H9 (cell line): ENCODE measurements around the gene DMD. TPM values are rescaled to one million over a fixed set of nuclear protein-coding genes. Genes with fewer than 3 reads are reported as not detected.

ENCODE experiments used
- DNase-seq: peaks from one replicate; pipeline ENCODE4 v3.0.0-alpha.2; 2017
- H2AFZ ChIP-seq: one replicate; pipeline ENCODE4 v1.6.1; 2013; ENCODE audit warnings: mild to moderate bottlenecking, low read length, control low read depth, moderate library complexity
- H2AK5ac ChIP-seq: 2 replicates; pipeline ENCODE4 v1.6.1; 2013; ENCODE audit warnings: low read length, control low read depth, mixed read lengths; ENCODE audit not compliant: insufficient read length
- H2BK120ac ChIP-seq: one replicate; pipeline ENCODE4 v1.6.1; 2013; ENCODE audit warnings: low read depth, mild to moderate bottlenecking, low read length, control low read depth, inconsistent platforms; ENCODE audit not compliant: poor library complexity, severe bottlenecking
- H2BK12ac ChIP-seq: 2 replicates; pipeline ENCODE4 v1.6.1; 2013; ENCODE audit warnings: low read length, control low read depth, mixed read lengths, low read depth; ENCODE audit not compliant: insufficient read length
- H2BK15ac ChIP-seq: 2 replicates; pipeline ENCODE4 v1.6.1; 2013; ENCODE audit warnings: low read depth, low read length, control low read depth
- H2BK20ac ChIP-seq: one replicate; pipeline ENCODE4 v1.6.1; 2013; ENCODE audit warnings: low read depth, mild to moderate bottlenecking, low read length, control low read depth, inconsistent platforms; ENCODE audit not compliant: poor library complexity, severe bottlenecking
- H2BK5ac ChIP-seq: 2 replicates; pipeline ENCODE4 v1.6.1; 2013; ENCODE audit warnings: low read length, control low read depth, mixed read lengths; ENCODE audit not compliant: insufficient read length
- H3K14ac ChIP-seq: 2 replicates; pipeline ENCODE4 v1.6.1; 2013; ENCODE audit warnings: low read length, control low read depth; ENCODE audit not compliant: insufficient read depth
- H3K18ac ChIP-seq: 2 replicates; pipeline ENCODE4 v1.6.1; 2013; ENCODE audit warnings: low read depth, mild to moderate bottlenecking, mixed read lengths, low read length, control low read depth; ENCODE audit not compliant: insufficient read length
- H3K23ac ChIP-seq: 2 replicates; pipeline ENCODE4 v1.6.1; 2013; ENCODE audit warnings: low read length, control low read depth, mixed read lengths, low read depth; ENCODE audit not compliant: insufficient read length
- H3K23me2 ChIP-seq: 2 replicates; pipeline ENCODE4 v1.6.1; 2013; ENCODE audit warnings: low read depth, mild to moderate bottlenecking, mixed read lengths, low read length, control low read depth; ENCODE audit not compliant: insufficient read length, poor library complexity, severe bottlenecking
- H3K27ac ChIP-seq: 2 replicates; pipeline ENCODE4 v1.5.1; 2013; ENCODE audit warnings: low read length, control low read depth, mixed read lengths, low read depth; ENCODE audit not compliant: insufficient read length
- H3K27me3 ChIP-seq: 2 replicates; pipeline ENCODE4 v1.6.1; 2013; ENCODE audit warnings: low read length, control low read depth, inconsistent platforms; ENCODE audit not compliant: insufficient read depth
- H3K4ac ChIP-seq: 2 replicates; pipeline ENCODE4 v1.6.1; 2013; ENCODE audit warnings: low read depth, mild to moderate bottlenecking, control low read depth, inconsistent platforms, low read length, moderate library complexity
- H3K4me1 ChIP-seq: 2 replicates; pipeline ENCODE4 v1.6.1; 2013; ENCODE audit warnings: low read length, control low read depth, inconsistent platforms; ENCODE audit not compliant: insufficient read depth
- H3K4me2 ChIP-seq: 2 replicates; pipeline ENCODE4 v1.6.1; 2013; ENCODE audit warnings: low read length, control low read depth, mixed read lengths; ENCODE audit not compliant: insufficient read length, insufficient read depth
- H3K56ac ChIP-seq: 2 replicates; pipeline ENCODE4 v1.6.1; 2013; ENCODE audit warnings: low read depth, mild to moderate bottlenecking, mixed read lengths, low read length, control low read depth; ENCODE audit not compliant: insufficient read length
- H3K79me1 ChIP-seq: 2 replicates; pipeline ENCODE4 v1.6.1; 2013; ENCODE audit warnings: low read depth, mild to moderate bottlenecking, moderate library complexity, low read length, control low read depth, inconsistent platforms; ENCODE audit not compliant: insufficient read depth, poor library complexity, severe bottlenecking
- H3K79me2 ChIP-seq: 2 replicates; pipeline ENCODE4 v1.6.1; 2013; ENCODE audit warnings: low read length, control low read depth, inconsistent platforms; ENCODE audit not compliant: insufficient read depth
- H3K9ac ChIP-seq: 2 replicates; pipeline ENCODE4 v1.6.1; 2013; ENCODE audit warnings: low read length, control low read depth, mixed read lengths; ENCODE audit not compliant: insufficient read length; ENCODE audit errors: extremely low read depth
- H3K9me3 ChIP-seq: one replicate; pipeline ENCODE4 v1.6.1; 2013; ENCODE audit warnings: low read depth, low read length, inconsistent platforms; ENCODE audit not compliant: control insufficient read depth
- H3T11ph ChIP-seq: one replicate; pipeline ENCODE4 v1.6.1; 2013; ENCODE audit warnings: mild to moderate bottlenecking, low read length, control low read depth, inconsistent platforms
- H4K20me1 ChIP-seq: one replicate; pipeline ENCODE4 v1.6.1; 2013; ENCODE audit not compliant: control insufficient read depth, insufficient read length, insufficient read depth
- H4K5ac ChIP-seq: 2 replicates; pipeline ENCODE4 v1.6.1; 2013; ENCODE audit warnings: low read depth, mild to moderate bottlenecking, mixed read lengths, low read length, control low read depth; ENCODE audit not compliant: insufficient read length
- H4K8ac ChIP-seq: replicated peaks from 2 replicates; pipeline ENCODE4 v1.6.1; 2013; ENCODE audit warnings: low read length, control low read depth, mixed read lengths, low read depth; ENCODE audit not compliant: insufficient read length
- H4K91ac ChIP-seq: 2 replicates; pipeline ENCODE4 v1.6.1; 2013; ENCODE audit warnings: low read depth, mild to moderate bottlenecking, moderate library complexity, mixed read lengths, low read length, control low read depth; ENCODE audit not compliant: insufficient read length
- H3K27ac Mint-ChIP-seq, 3 experiments: 2 replicates in 2 of 3; 3 replicates in 1 of 3; pipeline ENCODE4 v1.8.0; 2020 to 2021; ENCODE audit warnings: mixed read lengths in 3 of 3, mild to moderate bottlenecking in 1 of 3, moderate library complexity in 1 of 3
- H3K27me3 Mint-ChIP-seq: 2 replicates; pipeline ENCODE4 v1.8.0; 2021; ENCODE audit warnings: low read depth, mild to moderate bottlenecking, moderate library complexity, mixed read lengths
- H3K36me3 Mint-ChIP-seq, 3 experiments: 2 replicates in 2 of 3; 3 replicates in 1 of 3; pipeline ENCODE4 v1.8.0; 2020 to 2021; ENCODE audit warnings: low read depth in 3 of 3, mixed read lengths in 3 of 3; ENCODE audit not compliant: insufficient read depth in 1 of 3
- H3K4me1 Mint-ChIP-seq, 2 experiments: 2 replicates each; pipeline ENCODE4 v1.8.0; 2020; ENCODE audit warnings: mixed read lengths in 2 of 2
- H3K4me3 Mint-ChIP-seq, 2 experiments: 2 replicates in 1 of 2; 3 replicates in 1 of 2; pipeline ENCODE4 v1.8.0; 2020 to 2021; ENCODE audit warnings: mild to moderate bottlenecking in 2 of 2, mixed read lengths in 2 of 2, moderate library complexity in 1 of 2
- H3K9me3 Mint-ChIP-seq, 2 experiments: 2 replicates in 1 of 2; 3 replicates in 1 of 2; pipeline ENCODE4 v1.8.0; 2020; ENCODE audit warnings: mild to moderate bottlenecking in 2 of 2, mixed read lengths in 2 of 2, moderate library complexity in 1 of 2
- WGBS: extraction: QIAGEN DNeasy Blood & Tissue Kit; methylation state at CpG from one replicate; pipeline ENCODE4 v1.1.7; 2013; ENCODE audit warnings: missing lambda C conversion rate, low lambda C conversion rate, mixed read lengths; ENCODE audit not compliant: insufficient read length; ENCODE audit errors: extremely low coverage; 5-methylcytosine and 5-hydroxymethylcytosine counted together
- total RNA-seq: library from RNA; stranded (reverse); gene quantifications from 2 replicates; pipeline ENCODE4 v1.2.1, GENCODE V29; 2021
- TF ChIP-seq, protein P1 (sequence below): fragments of 200-600 bp; sonication (generic); conservative IDR thresholded peaks from 3 replicates; pipeline ENCODE4 v1.8.0; 2021; ENCODE audit warnings: antibody characterized with exemption, mild to moderate bottlenecking

DMD gene
- total RNA-seq, 1 experiment from 2014 or later, result 3.8 TPM

DNA sequence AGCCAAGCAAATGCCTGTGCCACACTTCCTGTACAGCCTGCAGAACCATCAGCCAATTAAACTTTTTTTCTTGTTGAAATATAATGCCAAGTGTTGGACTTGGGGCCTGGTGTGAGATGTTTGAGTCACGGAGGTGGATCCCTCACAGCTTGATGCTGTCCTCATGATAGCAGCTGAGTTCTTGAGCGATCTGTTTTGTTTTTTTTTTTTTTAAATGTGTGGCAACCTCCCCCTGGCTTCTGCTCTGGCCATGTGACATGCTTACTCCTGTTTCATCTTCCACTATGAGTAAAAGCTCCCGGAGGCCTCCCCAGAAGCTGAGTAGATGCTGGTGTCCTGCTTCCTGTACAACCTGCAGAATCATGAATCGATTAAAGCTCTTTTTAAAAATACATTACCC is 1166.2 kb downstream of the DMD start:
- H2BK20ac ChIP-seq, result no peak overlapping the region
- H3K4me3 Mint-ChIP-seq, result no peak overlapping the region
- H3K4me1 ChIP-seq, result no peaks in the 10 kb centered on the region
- no peak overlapping the region for H3K18ac ChIP-seq
- no peaks in the 10 kb centered on the region; the same call in none of the 2 replicates for H3K27me3 Mint-ChIP-seq
- H3K27ac Mint-ChIP-seq, result no peak overlapping the region
- no peak overlapping the region for H3K27ac ChIP-seq
- no peak overlapping the region for H3T11ph ChIP-seq
- H4K8ac ChIP-seq, result no peak overlapping the region
- H3K36me3 Mint-ChIP-seq, result no peaks in the 10 kb centered on the region; a peak in 1 of 7 replicates
- no peaks in the 10 kb centered on the region for H3K9me3 ChIP-seq
- no peak overlapping the region for H4K91ac ChIP-seq
- H3K23me2 ChIP-seq, result no peaks in the 10 kb centered on the region
- no peaks in the 10 kb centered on the region for H4K20me1 ChIP-seq
- no peaks in the 10 kb centered on the region for H3K79me2 ChIP-seq
- no peak overlapping the region for H2AK5ac ChIP-seq
- WGBS, result no CpG with 5 or more reads among the region's 4 CpGs
- H4K5ac ChIP-seq, result no peak overlapping the region
- no peak overlapping the region for H2BK15ac ChIP-seq
- no peak overlapping the region for H3K56ac ChIP-seq
- no peaks in the 10 kb centered on the region for H3K79me1 ChIP-seq
- H2BK12ac ChIP-seq, result no peak overlapping the region
- no peak overlapping the region for H3K23ac ChIP-seq
- no peak overlapping the region for H3K4me2 ChIP-seq
- no peak overlapping the region for H3K9ac ChIP-seq
- peaks cover 50% of the 10 kb centered on the region in 2 experiments for H3K9me3 Mint-ChIP-seq
- H2BK120ac ChIP-seq, result no peak overlapping the region
- H3K27me3 ChIP-seq, result no peaks in the 10 kb centered on the region
- DNase-seq, result no peak
- no peak overlapping the region for H3K4ac ChIP-seq
- no peak overlapping the region for H2BK5ac ChIP-seq
- H3K14ac ChIP-seq, result no peak overlapping the region
- no peak overlapping the region for H2AFZ ChIP-seq
- no peaks in the 10 kb centered on the region for H3K4me1 Mint-ChIP-seq
- TF ChIP-seq, protein P1, sequence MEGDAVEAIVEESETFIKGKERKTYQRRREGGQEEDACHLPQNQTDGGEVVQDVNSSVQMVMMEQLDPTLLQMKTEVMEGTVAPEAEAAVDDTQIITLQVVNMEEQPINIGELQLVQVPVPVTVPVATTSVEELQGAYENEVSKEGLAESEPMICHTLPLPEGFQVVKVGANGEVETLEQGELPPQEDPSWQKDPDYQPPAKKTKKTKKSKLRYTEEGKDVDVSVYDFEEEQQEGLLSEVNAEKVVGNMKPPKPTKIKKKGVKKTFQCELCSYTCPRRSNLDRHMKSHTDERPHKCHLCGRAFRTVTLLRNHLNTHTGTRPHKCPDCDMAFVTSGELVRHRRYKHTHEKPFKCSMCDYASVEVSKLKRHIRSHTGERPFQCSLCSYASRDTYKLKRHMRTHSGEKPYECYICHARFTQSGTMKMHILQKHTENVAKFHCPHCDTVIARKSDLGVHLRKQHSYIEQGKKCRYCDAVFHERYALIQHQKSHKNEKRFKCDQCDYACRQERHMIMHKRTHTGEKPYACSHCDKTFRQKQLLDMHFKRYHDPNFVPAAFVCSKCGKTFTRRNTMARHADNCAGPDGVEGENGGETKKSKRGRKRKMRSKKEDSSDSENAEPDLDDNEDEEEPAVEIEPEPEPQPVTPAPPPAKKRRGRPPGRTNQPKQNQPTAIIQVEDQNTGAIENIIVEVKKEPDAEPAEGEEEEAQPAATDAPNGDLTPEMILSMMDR, result no peak
